Activated T-helper 17 cell treated with anti-CD3 and anti-CD28 coated beads, Interleukin-2, amount 50 U/mL, for 72 hours (primary cell): ENCODE measurements around the gene ANKRD53. TPM values are rescaled to one million over a fixed set of nuclear protein-coding genes. Genes with fewer than 3 reads are reported as not detected.

Source experiments
- ATAC-seq: fragments of 150-1000 bp; cut with Tn5 transposase; replicated peaks from 2 replicates; pipeline ENCODE4 v1.10.0; 2021; ENCODE audit warnings: mild to moderate bottlenecking, moderate library complexity
- H3K27ac Mint-ChIP-seq: one replicate; pipeline ENCODE4 v1.8.0; 2022; ENCODE audit warnings: mixed read lengths
- H3K27me3 Mint-ChIP-seq: one replicate; pipeline ENCODE4 v1.8.0; 2022; ENCODE audit warnings: mixed read lengths
- H3K36me3 Mint-ChIP-seq: one replicate; pipeline ENCODE4 v1.8.0; 2022; ENCODE audit warnings: low read depth, mild to moderate bottlenecking, mixed read lengths
- H3K4me1 Mint-ChIP-seq: one replicate; pipeline ENCODE4 v1.8.0; 2022; ENCODE audit warnings: mixed read lengths
- H3K4me3 Mint-ChIP-seq: one replicate; pipeline ENCODE4 v1.8.0; 2022; ENCODE audit warnings: mild to moderate bottlenecking, mixed read lengths
- H3K9me3 Mint-ChIP-seq: one replicate; pipeline ENCODE4 v1.8.0; 2022; ENCODE audit warnings: mixed read lengths
- total RNA-seq, 2 donors: library from RNA; stranded (reverse); gene quantifications; one replicate each; pipeline ENCODE4 v1.2.3, GENCODE V29; 2022

Gene ANKRD53
- total RNA-seq, 2 donors from 2014 or later: 0.56 TPM; not detected in 1

GRCh38 chr2:70958759-70959158, 19.7 kb upstream of the ANKRD53 start:
- no peak overlapping the region for H3K27ac Mint-ChIP-seq
- no peaks in the 10 kb centered on the region for H3K9me3 Mint-ChIP-seq
- H3K4me1 Mint-ChIP-seq: no peaks in the 10 kb centered on the region
- H3K36me3 Mint-ChIP-seq: no peaks in the 10 kb centered on the region
- peaks cover 20% of the 10 kb centered on the region for H3K27me3 Mint-ChIP-seq
- no peak for ATAC-seq
- H3K4me3 Mint-ChIP-seq: no peak overlapping the region

- Mint-ChIP-seq H3K27ac (no peak overlapping the region), H3K4me1 (no peaks in the 10 kb centered on the region), H3K4me3 (no peak overlapping the region), H3K36me3 (no peaks in the 10 kb centered on the region), H3K27me3 (peaks cover 20% of the 10 kb centered on the region), H3K9me3 (no peaks in the 10 kb centered on the region)
- ATAC-seq: no peak
These were observed 19.1 kb upstream of the ANKRD53 start for GRCh38 chr2:70959271-70959761.

GRCh38 chr2:70959851-70960832, 18.3 kb upstream of the ANKRD53 start:
- Mint-ChIP-seq H3K27me3 (peaks cover 24% of the 10 kb centered on the region), H3K4me3 (no peak overlapping the region), H3K36me3 (no peaks in the 10 kb centered on the region), H3K4me1 (peaks cover 5% of the 10 kb centered on the region), H3K9me3 (no peaks in the 10 kb centered on the region), H3K27ac (no peak overlapping the region)
- no peak for ATAC-seq

- no peak overlapping the region for H3K27ac Mint-ChIP-seq
- peaks cover 5% of the 10 kb centered on the region for H3K4me1 Mint-ChIP-seq
- H3K27me3 Mint-ChIP-seq: peaks cover 21% of the 10 kb centered on the region
- H3K9me3 Mint-ChIP-seq: no peaks in the 10 kb centered on the region
- no peaks in the 10 kb centered on the region for H3K36me3 Mint-ChIP-seq
- no peak for ATAC-seq
- H3K4me3 Mint-ChIP-seq: no peak overlapping the region
These were observed 17.4 kb upstream of the ANKRD53 start for GRCh38 chr2:70960833-70961647.

- no peak overlapping the region for H3K27ac Mint-ChIP-seq
- H3K4me3 Mint-ChIP-seq: no peak overlapping the region
- peaks cover 17% of the 10 kb centered on the region for H3K27me3 Mint-ChIP-seq
- ATAC-seq: no peak
- H3K9me3 Mint-ChIP-seq: no peaks in the 10 kb centered on the region
- no peaks in the 10 kb centered on the region for H3K36me3 Mint-ChIP-seq
- H3K4me1 Mint-ChIP-seq: peaks cover 5% of the 10 kb centered on the region
These were observed 16.8 kb upstream of the ANKRD53 start for GRCh38 chr2:70961648-70961994.

GRCh38 chr2:70962211-70962884, 16.1 kb upstream of the ANKRD53 start:
- H3K9me3 Mint-ChIP-seq: no peaks in the 10 kb centered on the region
- H3K36me3 Mint-ChIP-seq: no peaks in the 10 kb centered on the region
- H3K4me1 Mint-ChIP-seq: peaks cover 5% of the 10 kb centered on the region
- H3K27ac Mint-ChIP-seq: no peak overlapping the region
- no peak for ATAC-seq
- H3K27me3 Mint-ChIP-seq: peaks cover 15% of the 10 kb centered on the region
- no peak overlapping the region for H3K4me3 Mint-ChIP-seq

- peaks cover 15% of the 10 kb centered on the region for H3K27me3 Mint-ChIP-seq
- peaks cover 5% of the 10 kb centered on the region for H3K4me1 Mint-ChIP-seq
- no peak for ATAC-seq
- no peak overlapping the region for H3K4me3 Mint-ChIP-seq
- H3K27ac Mint-ChIP-seq: no peak overlapping the region
- H3K36me3 Mint-ChIP-seq: no peaks in the 10 kb centered on the region
- no peaks in the 10 kb centered on the region for H3K9me3 Mint-ChIP-seq
These were observed 15.2 kb upstream of the ANKRD53 start for GRCh38 chr2:70962885-70963878.

- Mint-ChIP-seq H3K36me3 (no peaks in the 10 kb centered on the region), H3K9me3 (no peaks in the 10 kb centered on the region), H3K27ac (no peak overlapping the region), H3K4me1 (peaks cover 5% of the 10 kb centered on the region), H3K27me3 (peaks cover 15% of the 10 kb centered on the region), H3K4me3 (peak overlapping the region; percentile 80)
- ATAC-seq: no peak
These were observed 14.3 kb upstream of the ANKRD53 start for GRCh38 chr2:70964133-70964532.

- Mint-ChIP-seq H3K36me3 (no peaks in the 10 kb centered on the region), H3K9me3 (no peaks in the 10 kb centered on the region), H3K27me3 (peaks cover 15% of the 10 kb centered on the region), H3K4me3 (peak overlapping the region; percentile 80), H3K27ac (peak overlapping the region; percentile 2), H3K4me1 (peaks cover 5% of the 10 kb centered on the region)
- peak; percentile 99 for ATAC-seq
These were observed 13.6 kb upstream of the ANKRD53 start for GRCh38 chr2:70964596-70965386.

GRCh38 chr2:70965506-70965905, 12.9 kb upstream of the ANKRD53 start:
- H3K36me3 Mint-ChIP-seq: no peaks in the 10 kb centered on the region
- no peak for ATAC-seq
- peaks cover 15% of the 10 kb centered on the region for H3K27me3 Mint-ChIP-seq
- H3K9me3 Mint-ChIP-seq: no peaks in the 10 kb centered on the region
- H3K27ac Mint-ChIP-seq: no peak overlapping the region
- H3K4me3 Mint-ChIP-seq: peak overlapping the region; percentile 80
- H3K4me1 Mint-ChIP-seq: peaks cover 5% of the 10 kb centered on the region

- Mint-ChIP-seq H3K4me1 (peaks cover 5% of the 10 kb centered on the region), H3K27me3 (peaks cover 12% of the 10 kb centered on the region)
- no peak for ATAC-seq
These were observed 11.7 kb upstream of the ANKRD53 start for GRCh38 chr2:70966681-70967080.

GRCh38 chr2:70967189-70967588, 11.2 kb upstream of the ANKRD53 start:
- H3K27me3 Mint-ChIP-seq: peaks cover 9% of the 10 kb centered on the region
- H3K4me1 Mint-ChIP-seq: peaks cover 5% of the 10 kb centered on the region
- no peaks in the 10 kb centered on the region for H3K9me3 Mint-ChIP-seq
- no peak overlapping the region for H3K27ac Mint-ChIP-seq
- H3K36me3 Mint-ChIP-seq: no peaks in the 10 kb centered on the region
- no peak for ATAC-seq
- H3K4me3 Mint-ChIP-seq: no peak overlapping the region

More at GRCh38 chr2:70966681-70967080, 11.7 kb upstream of the ANKRD53 start:
- H3K27ac Mint-ChIP-seq: no peak overlapping the region
- no peaks in the 10 kb centered on the region for H3K9me3 Mint-ChIP-seq
- no peak overlapping the region for H3K4me3 Mint-ChIP-seq
- H3K36me3 Mint-ChIP-seq: no peaks in the 10 kb centered on the region

GRCh38 chr2:70974592-70974991, 3.8 kb upstream of the ANKRD53 start:
- H3K9me3 Mint-ChIP-seq: no peaks in the 10 kb centered on the region
- no peaks in the 10 kb centered on the region for H3K36me3 Mint-ChIP-seq
- no peak overlapping the region for H3K27ac Mint-ChIP-seq
- peaks cover 14% of the 10 kb centered on the region for H3K4me1 Mint-ChIP-seq
- no peak overlapping the region for H3K4me3 Mint-ChIP-seq
- peaks cover 3% of the 10 kb centered on the region for H3K27me3 Mint-ChIP-seq
- no peak for ATAC-seq
